Memory B cell (primary cell): ENCODE results near the gene GET4.

Experiments used
- ATAC-seq: fragments of 150-1000 bp; cut with Tn5 transposase; 2 replicates; pipeline ENCODE4 v1.10.0; 2021; ENCODE audit warnings: low read depth, mild to moderate bottlenecking, moderate library complexity
- DNase-seq, 2 donors: peaks; one replicate each; pipeline ENCODE4 v3.0.0; 2022; ENCODE audit warnings: low spot score in 2 of 2
- H3K27ac Mint-ChIP-seq: one replicate; pipeline ENCODE4 v1.8.0; 2022; ENCODE audit warnings: mild to moderate bottlenecking, moderate library complexity, mixed read lengths
- H3K27me3 Mint-ChIP-seq: one replicate; pipeline ENCODE4 v1.8.0; 2022; ENCODE audit warnings: mixed read lengths
- H3K36me3 Mint-ChIP-seq: one replicate; pipeline ENCODE4 v1.8.0; 2022; ENCODE audit warnings: mild to moderate bottlenecking, mixed read lengths
- H3K4me1 Mint-ChIP-seq: one replicate; pipeline ENCODE4 v1.8.0; 2022; ENCODE audit warnings: mixed read lengths
- H3K4me3 Mint-ChIP-seq: one replicate; pipeline ENCODE4 v1.8.0; 2022; ENCODE audit warnings: mild to moderate bottlenecking, moderate library complexity, mixed read lengths
- H3K9me3 Mint-ChIP-seq: one replicate; pipeline ENCODE4 v1.8.0; 2022; ENCODE audit warnings: mixed read lengths

GET4 gene

DNA sequence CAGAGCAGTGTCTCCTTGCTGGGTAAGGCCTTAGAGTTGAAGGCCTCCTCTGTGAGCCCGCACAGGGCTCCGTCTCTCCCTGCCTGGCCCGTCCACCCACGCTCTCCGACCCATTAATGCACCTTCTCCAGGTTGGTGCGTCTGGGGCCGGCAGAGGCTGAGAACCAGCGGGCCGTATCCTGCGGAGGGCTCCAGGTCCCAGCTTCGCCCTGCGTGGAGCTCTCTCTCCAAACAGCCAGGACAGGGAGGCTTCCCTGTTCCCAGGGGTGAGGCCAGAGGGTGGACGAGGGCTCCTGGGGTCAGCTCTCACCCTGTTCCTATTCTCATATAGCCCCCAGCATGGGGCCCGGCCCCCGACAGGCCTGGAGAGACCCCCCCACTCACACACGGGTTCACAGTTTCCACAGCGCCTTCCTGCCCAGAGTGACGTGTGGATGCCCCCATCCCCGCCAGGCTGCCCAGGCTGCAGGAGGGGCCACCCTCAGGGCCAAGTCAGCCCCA, 34.6 kb downstream of the GET4 start:
- Mint-ChIP-seq H3K4me1 (peaks cover 10% of the 10 kb centered on the region), H3K27me3 (no peaks in the 10 kb centered on the region), H3K27ac (no peak overlapping the region), H3K4me3 (no peak overlapping the region), H3K9me3 (no peaks in the 10 kb centered on the region), H3K36me3 (no peaks in the 10 kb centered on the region)
- ATAC-seq (no peak), DNase-seq (no peak)

DNA sequence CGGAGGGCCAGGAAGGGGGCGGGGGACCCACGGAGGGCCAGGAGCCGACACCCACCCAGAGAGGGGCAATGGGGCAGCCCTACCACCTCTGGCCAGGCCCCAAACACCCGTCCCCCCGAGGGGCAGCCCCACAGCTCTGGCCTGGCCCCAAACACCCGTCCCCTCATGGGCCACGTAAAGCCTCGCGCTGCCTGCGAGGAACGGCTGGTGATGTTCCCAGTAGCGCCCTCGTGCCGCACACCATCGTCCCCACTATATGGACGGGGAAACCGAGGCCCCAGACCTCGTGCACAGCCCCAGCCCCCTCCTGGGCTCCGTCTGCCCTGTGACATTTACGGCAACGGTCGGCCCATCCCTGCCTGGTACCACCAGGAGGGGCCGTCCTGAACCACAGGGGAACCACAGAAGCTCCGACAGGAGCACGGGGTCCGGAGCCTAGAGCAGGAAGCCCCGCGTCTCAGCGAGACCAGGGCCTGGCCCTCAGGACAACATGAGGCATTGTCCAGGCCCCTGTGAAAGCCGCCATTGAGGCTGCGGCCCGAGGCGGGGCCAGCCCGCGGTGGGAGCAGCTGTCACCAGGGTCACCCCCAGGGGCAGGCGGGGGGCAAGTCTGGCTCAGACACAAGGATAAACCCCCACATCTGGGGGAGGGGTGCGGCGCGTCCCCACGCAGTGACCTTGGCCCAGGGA, 35.6 kb downstream of the GET4 start:
- no peak overlapping the region for H3K27ac Mint-ChIP-seq
- H3K27me3 Mint-ChIP-seq: no peaks in the 10 kb centered on the region
- no peaks in the 10 kb centered on the region for H3K9me3 Mint-ChIP-seq
- no peaks in the 10 kb centered on the region for H3K36me3 Mint-ChIP-seq
- ATAC-seq (no peak), DNase-seq (no peak)
- H3K4me3 Mint-ChIP-seq: no peak overlapping the region
- peaks cover 14% of the 10 kb centered on the region for H3K4me1 Mint-ChIP-seq

- DNase-seq (no peak), ATAC-seq (no peak)
- Mint-ChIP-seq H3K4me3 (no peak overlapping the region), H3K27me3 (no peaks in the 10 kb centered on the region), H3K9me3 (no peaks in the 10 kb centered on the region), H3K36me3 (no peaks in the 10 kb centered on the region), H3K4me1 (peaks cover 11% of the 10 kb centered on the region), H3K27ac (no peak overlapping the region)
Observed at GRCh38 chr7:913736-914520, 37.6 kb downstream of the GET4 start.

GRCh38 chr7:914521-915194, 38.3 kb downstream of the GET4 start:
- DNase-seq (no peak), ATAC-seq (no peak)
- Mint-ChIP-seq H3K9me3 (no peaks in the 10 kb centered on the region), H3K36me3 (peaks cover 3% of the 10 kb centered on the region), H3K27me3 (peaks cover 2% of the 10 kb centered on the region), H3K4me3 (no peak overlapping the region), H3K4me1 (peaks cover 15% of the 10 kb centered on the region), H3K27ac (no peak overlapping the region)

DNA sequence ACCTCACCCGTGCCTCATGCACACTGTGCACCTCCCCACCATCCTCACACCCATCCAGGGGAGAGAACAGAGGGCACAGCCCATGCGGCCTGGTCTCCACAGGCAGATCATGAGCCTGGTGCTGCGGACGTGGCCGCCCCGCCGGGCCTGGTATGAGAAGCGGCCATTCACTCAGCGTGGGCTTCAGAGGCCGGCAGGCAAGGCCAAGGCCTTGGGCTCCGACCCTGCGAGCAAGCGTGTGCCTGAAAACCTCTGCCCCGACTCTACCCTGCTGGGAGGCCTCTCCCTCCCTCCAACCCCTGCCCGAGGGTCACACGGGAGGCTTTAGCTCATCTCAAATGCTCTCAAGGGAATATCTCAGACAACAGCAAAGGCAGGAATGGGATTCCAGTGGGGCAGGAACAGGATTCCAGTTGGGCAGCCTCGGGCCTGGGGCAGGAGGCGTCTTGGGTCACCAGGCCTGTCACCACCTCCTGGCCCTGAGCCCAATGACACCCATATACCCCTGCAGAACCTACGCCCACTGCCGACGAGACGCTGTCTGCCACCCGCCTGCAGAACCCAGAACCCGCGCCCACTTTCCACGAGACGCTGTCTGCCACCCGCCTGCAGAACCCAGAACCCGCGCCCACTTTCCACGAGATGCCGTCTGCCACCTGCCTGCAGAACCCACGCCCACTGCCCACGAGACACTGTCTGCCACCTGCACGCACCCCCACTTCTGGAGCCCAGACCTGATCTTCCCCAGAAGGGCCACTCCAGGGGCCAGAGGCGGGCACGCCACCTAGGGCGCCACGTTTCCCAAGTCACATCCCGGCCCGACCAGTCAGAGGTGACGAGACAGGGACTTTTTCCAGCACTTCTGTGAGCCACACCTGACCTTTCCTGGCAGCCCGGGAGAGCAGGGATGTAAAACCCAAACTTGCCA, 39.2 kb downstream of the GET4 start:
- Mint-ChIP-seq H3K27ac (no peak overlapping the region), H3K36me3 (peaks cover 3% of the 10 kb centered on the region), H3K4me1 (peaks cover 7% of the 10 kb centered on the region), H3K9me3 (no peaks in the 10 kb centered on the region), H3K27me3 (peaks cover 2% of the 10 kb centered on the region), H3K4me3 (no peak overlapping the region)
- DNase-seq: no peak
- no peak for ATAC-seq

- ATAC-seq (no peak), DNase-seq (no peak)
- peaks cover 3% of the 10 kb centered on the region for H3K36me3 Mint-ChIP-seq
- peaks cover 2% of the 10 kb centered on the region for H3K27me3 Mint-ChIP-seq
- H3K9me3 Mint-ChIP-seq: no peaks in the 10 kb centered on the region
- H3K4me1 Mint-ChIP-seq: peaks cover 14% of the 10 kb centered on the region
- no peak overlapping the region for H3K27ac Mint-ChIP-seq
- H3K4me3 Mint-ChIP-seq: no peak overlapping the region
Observed at GRCh38 chr7:916291-916941, 40.1 kb downstream of the GET4 start.

- peaks cover 2% of the 10 kb centered on the region for H3K27me3 Mint-ChIP-seq
- ATAC-seq (no peak), DNase-seq (no peak)
- peaks cover 18% of the 10 kb centered on the region for H3K4me1 Mint-ChIP-seq
- no peak overlapping the region for H3K27ac Mint-ChIP-seq
- H3K4me3 Mint-ChIP-seq: no peak overlapping the region
- H3K9me3 Mint-ChIP-seq: no peaks in the 10 kb centered on the region
- peaks cover 3% of the 10 kb centered on the region for H3K36me3 Mint-ChIP-seq
Observed at GRCh38 chr7:917255-918117, 41.1 kb downstream of the GET4 start.

DNA sequence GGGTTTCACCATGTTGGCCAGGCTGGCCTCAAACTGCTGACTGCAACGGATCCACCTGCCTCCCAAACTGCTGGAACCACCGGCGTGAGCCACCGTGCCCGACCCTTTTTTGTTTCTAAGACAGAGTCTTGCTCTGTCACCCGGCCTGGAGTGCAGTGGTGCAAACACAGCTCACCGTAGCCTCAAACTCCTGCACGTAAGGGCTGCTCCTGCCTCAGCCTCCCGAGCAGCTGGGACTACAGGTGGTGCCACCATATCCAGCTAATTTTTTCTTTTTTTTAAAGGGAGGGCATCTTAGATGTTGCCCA, 41.7 kb downstream of the GET4 start:
- no peaks in the 10 kb centered on the region for H3K9me3 Mint-ChIP-seq
- no peak for DNase-seq
- no peak overlapping the region for H3K4me3 Mint-ChIP-seq
- H3K36me3 Mint-ChIP-seq: peaks cover 3% of the 10 kb centered on the region
- H3K4me1 Mint-ChIP-seq: peaks cover 21% of the 10 kb centered on the region
- no peak for ATAC-seq
- H3K27me3 Mint-ChIP-seq: peaks cover 2% of the 10 kb centered on the region
- H3K27ac Mint-ChIP-seq: no peak overlapping the region

GRCh38 chr7:918441-919113, 42.2 kb downstream of the GET4 start:
- DNase-seq: no peak
- ATAC-seq: no peak
- Mint-ChIP-seq H3K4me1 (peaks cover 21% of the 10 kb centered on the region), H3K27ac (no peak overlapping the region), H3K36me3 (peaks cover 3% of the 10 kb centered on the region), H3K27me3 (peaks cover 2% of the 10 kb centered on the region), H3K4me3 (no peak overlapping the region), H3K9me3 (no peaks in the 10 kb centered on the region)

DNA sequence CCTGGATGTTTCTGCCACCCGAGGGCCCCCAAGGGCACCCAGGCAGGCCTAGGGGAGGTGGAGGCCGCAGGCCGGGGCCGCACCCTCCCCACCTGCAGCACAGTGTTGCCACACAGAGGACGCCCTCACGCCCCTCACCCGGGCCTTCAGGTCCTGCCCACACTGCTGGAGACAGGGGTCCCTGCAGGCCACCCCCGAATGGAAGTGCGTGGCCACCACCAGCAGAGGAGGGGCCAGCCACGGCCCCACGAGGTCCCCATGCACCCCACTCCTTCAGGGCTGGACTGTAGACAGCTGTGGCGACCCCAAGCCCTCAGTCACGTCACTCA, 42.7 kb downstream of the GET4 start:
- Mint-ChIP-seq H3K27ac (peak overlapping the region; percentile 62), H3K9me3 (no peaks in the 10 kb centered on the region), H3K4me1 (peaks cover 21% of the 10 kb centered on the region), H3K27me3 (peaks cover 2% of the 10 kb centered on the region), H3K36me3 (peaks cover 3% of the 10 kb centered on the region), H3K4me3 (no peak overlapping the region)
- ATAC-seq (no peak), DNase-seq (no peak)

GRCh38 chr7:919924-920341, 43.6 kb downstream of the GET4 start:
- Mint-ChIP-seq H3K27ac (no peak overlapping the region), H3K9me3 (no peaks in the 10 kb centered on the region), H3K36me3 (peaks cover 3% of the 10 kb centered on the region), H3K4me1 (peaks cover 25% of the 10 kb centered on the region), H3K27me3 (peaks cover 5% of the 10 kb centered on the region), H3K4me3 (no peak overlapping the region)
- no peak for ATAC-seq
- DNase-seq: no peak

- no peak for DNase-seq
- Mint-ChIP-seq H3K9me3 (no peaks in the 10 kb centered on the region), H3K27ac (peak overlapping the region; percentile 31), H3K4me3 (no peak overlapping the region), H3K4me1 (peaks cover 25% of the 10 kb centered on the region), H3K27me3 (peaks cover 5% of the 10 kb centered on the region), H3K36me3 (peaks cover 3% of the 10 kb centered on the region)
- no peak for ATAC-seq
Observed at GRCh38 chr7:920351-921070, 44.2 kb downstream of the GET4 start.
